Measurements from ENCODE around the gene WDFY1. TPM values are rescaled to one million over a fixed set of nuclear protein-coding genes. Genes with fewer than 3 reads are reported as not detected.

The WDFY1 gene
- polyA plus RNA-seq, 3 donors = 31.7 to 59.8 (median 40.7) TPM

DNA sequence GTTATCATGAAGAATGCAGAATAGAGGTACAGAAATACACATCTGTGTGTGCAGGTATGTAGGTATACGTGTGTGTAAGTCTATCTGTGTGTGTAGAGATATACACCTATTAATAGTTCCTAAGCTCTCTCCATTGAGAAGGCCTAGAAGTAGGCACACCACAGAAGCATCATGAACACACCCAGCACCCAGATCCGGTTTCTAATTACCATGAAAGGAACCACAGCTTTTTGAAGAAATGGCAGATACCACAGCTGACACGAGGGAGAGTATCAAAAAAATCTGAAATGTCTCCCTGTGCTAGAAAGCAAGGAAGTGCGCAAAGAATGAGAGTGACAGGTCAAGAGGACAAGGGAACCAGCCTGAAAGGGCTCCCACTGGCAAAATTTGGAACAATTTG, 80.0 kb downstream of the WDFY1 start:
- H3K4me1 ChIP-seq (ENCODE audit: control insufficient read depth in 1 of 2, insufficient read depth in 2 of 2, low read length in 2 of 2) = peaks cover 19 to 22% of the 10 kb centered on the region in 2 donors
- no peaks in the 10 kb centered on the region for H3K79me2 ChIP-seq (ENCODE audit: insufficient read depth, low read length)
- H3K9ac ChIP-seq (ENCODE audit: insufficient read depth, low read length, poor library complexity, severe bottlenecking) = no peak overlapping the region
- Mint-ChIP-seq H3K4me3 (no peak overlapping the region), H3K27me3 (ENCODE audit: low read depth in 3 of 3) (no peaks in the 10 kb centered on the region), H3K27ac (peak overlapping the region in 4 of 7 donors; percentile 15 to 58 (median 40)), H3K9me3 (no peaks in the 10 kb centered on the region), H3K36me3 (peaks cover 18 to 32% of the 10 kb centered on the region in 2 donors), H3K4me1 (peaks cover 32% of the 10 kb centered on the region)
- no peaks in the 10 kb centered on the region for H4K20me1 ChIP-seq (ENCODE audit: insufficient read depth, low read length)
- H3K27me3 ChIP-seq (ENCODE audit: control insufficient read depth in 2 of 2, insufficient read depth in 2 of 2, low read length in 2 of 2) = no peaks in the 10 kb centered on the region
- H3K9me3 ChIP-seq (replicated peaks in 1 of 2; ENCODE audit: control insufficient read depth in 1 of 2, insufficient read depth in 1 of 2, low read length in 2 of 2) = no peaks in the 10 kb centered on the region
- H3K4me3 ChIP-seq (replicated peaks in 1 of 3; ENCODE audit: low read depth in 2 of 3, low read length in 3 of 3) = no peak overlapping the region
- no peak overlapping the region for H3K4me2 ChIP-seq (replicated peaks; ENCODE audit: extremely low read depth, low read length, poor library complexity, severe bottlenecking)
- 47% methylated on average over 3 of the region's 4 CpGs for WGBS (ENCODE audit: insufficient coverage)
- no peak for DNase-seq
- peak overlapping the region in 1 of 2 donors; percentile 30 for H3K27ac ChIP-seq (ENCODE audit: low read depth in 1 of 2, low read length in 2 of 2)
- H3K36me3 ChIP-seq (replicated peaks in 1 of 2; ENCODE audit: control insufficient read depth in 1 of 2, insufficient read depth in 2 of 2, low read length in 2 of 2) = peaks cover 0 to 24% of the 10 kb centered on the region in 2 donors
- TF ChIP-seq, protein P1, sequence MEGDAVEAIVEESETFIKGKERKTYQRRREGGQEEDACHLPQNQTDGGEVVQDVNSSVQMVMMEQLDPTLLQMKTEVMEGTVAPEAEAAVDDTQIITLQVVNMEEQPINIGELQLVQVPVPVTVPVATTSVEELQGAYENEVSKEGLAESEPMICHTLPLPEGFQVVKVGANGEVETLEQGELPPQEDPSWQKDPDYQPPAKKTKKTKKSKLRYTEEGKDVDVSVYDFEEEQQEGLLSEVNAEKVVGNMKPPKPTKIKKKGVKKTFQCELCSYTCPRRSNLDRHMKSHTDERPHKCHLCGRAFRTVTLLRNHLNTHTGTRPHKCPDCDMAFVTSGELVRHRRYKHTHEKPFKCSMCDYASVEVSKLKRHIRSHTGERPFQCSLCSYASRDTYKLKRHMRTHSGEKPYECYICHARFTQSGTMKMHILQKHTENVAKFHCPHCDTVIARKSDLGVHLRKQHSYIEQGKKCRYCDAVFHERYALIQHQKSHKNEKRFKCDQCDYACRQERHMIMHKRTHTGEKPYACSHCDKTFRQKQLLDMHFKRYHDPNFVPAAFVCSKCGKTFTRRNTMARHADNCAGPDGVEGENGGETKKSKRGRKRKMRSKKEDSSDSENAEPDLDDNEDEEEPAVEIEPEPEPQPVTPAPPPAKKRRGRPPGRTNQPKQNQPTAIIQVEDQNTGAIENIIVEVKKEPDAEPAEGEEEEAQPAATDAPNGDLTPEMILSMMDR (IDR thresholded peaks at IDR 0.05) = no peak
- intact Hi-C loops (cut with micrococcal nuclease) = no loop called here
- no peak overlapping the region for H2AFZ ChIP-seq (ENCODE audit: insufficient read depth, low read depth, low read length, poor library complexity, severe bottlenecking)

- peaks cover 0 to 1% (median 0%) of the 10 kb centered on the region in 3 donors for H3K27me3 Mint-ChIP-seq (ENCODE audit: low read depth in 3 of 3)
- peak overlapping the region in 1 of 7 donors; percentile 44 for H3K27ac Mint-ChIP-seq
These were observed 81.6 kb downstream of the WDFY1 start for GRCh38 chr2:223863491-223863890.

More at GRCh38 chr2:223863491-223863890, 81.6 kb downstream of the WDFY1 start:
- Histone ChIP-seq H3K9ac (ENCODE audit: insufficient read depth, low read length, poor library complexity, severe bottlenecking) (no peak overlapping the region), H3K4me2 (replicated peaks; ENCODE audit: extremely low read depth, low read length, poor library complexity, severe bottlenecking) (no peak overlapping the region), H3K27me3 (ENCODE audit: control insufficient read depth in 2 of 2, insufficient read depth in 2 of 2, low read length in 2 of 2) (no peaks in the 10 kb centered on the region), H3K9me3 (replicated peaks in 1 of 2; ENCODE audit: control insufficient read depth in 1 of 2, insufficient read depth in 1 of 2, low read length in 2 of 2) (no peaks in the 10 kb centered on the region), H3K4me1 (ENCODE audit: control insufficient read depth in 1 of 2, insufficient read depth in 2 of 2, low read length in 2 of 2) (peaks cover 19 to 22% of the 10 kb centered on the region in 2 donors), H3K79me2 (ENCODE audit: insufficient read depth, low read length) (no peaks in the 10 kb centered on the region), H4K20me1 (ENCODE audit: insufficient read depth, low read length) (no peaks in the 10 kb centered on the region), H2AFZ (ENCODE audit: insufficient read depth, low read depth, low read length, poor library complexity, severe bottlenecking) (no peak overlapping the region), H3K4me3 (replicated peaks in 1 of 3; ENCODE audit: low read depth in 2 of 3, low read length in 3 of 3) (no peak overlapping the region), H3K27ac (ENCODE audit: low read depth in 1 of 2, low read length in 2 of 2) (no peak overlapping the region), H3K36me3 (replicated peaks in 1 of 2; ENCODE audit: control insufficient read depth in 1 of 2, insufficient read depth in 2 of 2, low read length in 2 of 2) (peaks cover 0 to 16% of the 10 kb centered on the region in 2 donors)
- WGBS (ENCODE audit: insufficient coverage) = no CpG with 5 or more reads among the region's 2 CpGs
- Mint-ChIP-seq H3K4me1 (peaks cover 30% of the 10 kb centered on the region), H3K4me3 (no peak overlapping the region), H3K36me3 (peaks cover 15 to 18% of the 10 kb centered on the region in 2 donors), H3K9me3 (no peaks in the 10 kb centered on the region)
- intact Hi-C loops (cut with micrococcal nuclease) = no loop called here
- TF ChIP-seq, protein P1 (IDR thresholded peaks at IDR 0.05) = no peak
- DNase-seq = no peak
